Spleen (tissue), 11 donors: ENCODE measurements around the gene PADI2. TPM values are rescaled to one million over a fixed set of nuclear protein-coding genes. Genes with fewer than 3 reads are reported as not detected.

ENCODE experiments used
- DNase-seq: peaks from one replicate; pipeline ENCODE4 v3.0.0-alpha.2; 2020
- H3K27ac ChIP-seq, 8 donors: fragments of 200-600 bp; sonication (generic) in 7 of 8; 1 replicate in 4 of 8; 2 replicates in 4 of 8; pipeline versions ENCODE4 v1.5.0 to v1.8.0; 2016 to 2021; ENCODE audit warnings: inconsistent platforms in 4 of 8, mild to moderate bottlenecking in 4 of 8, moderate library complexity in 1 of 8
- H3K27me3 ChIP-seq, 7 donors: fragments of 200-600 bp; sonication (generic) in 6 of 7; replicated peaks in 1 of 7; 1 replicate in 4 of 7; 2 replicates in 3 of 7; pipeline versions ENCODE4 v1.5.0 to v1.8.0; 2016 to 2021; ENCODE audit warnings: inconsistent platforms in 3 of 7, mild to moderate bottlenecking in 1 of 7
- H3K36me3 ChIP-seq, 6 donors: fragments of 200-600 bp; sonication (generic) in 5 of 6; 1 replicate in 4 of 6; 2 replicates in 2 of 6; pipeline versions ENCODE4 v1.5.0 to v1.8.0; 2016 to 2021; ENCODE audit warnings: inconsistent platforms in 2 of 6
- H3K4me1 ChIP-seq, 6 donors: fragments of 200-600 bp; sonication (generic) in 5 of 6; 1 replicate in 3 of 6; 2 replicates in 3 of 6; pipeline versions ENCODE4 v1.5.0 to v1.8.0; 2016 to 2021; ENCODE audit warnings: inconsistent platforms in 3 of 6
- H3K4me3 ChIP-seq, 8 donors: fragments of 200-600 bp; sonication (generic) in 7 of 8; 1 replicate in 4 of 8; 2 replicates in 4 of 8; pipeline versions ENCODE4 v1.5.0 to v1.8.0; 2016 to 2021; ENCODE audit warnings: inconsistent platforms in 4 of 8, mild to moderate bottlenecking in 4 of 8, moderate library complexity in 2 of 8
- H3K9me3 ChIP-seq, 8 donors: fragments of 200-600 bp; sonication (generic) in 7 of 8; 1 replicate in 4 of 8; 2 replicates in 4 of 8; pipeline versions ENCODE4 v1.5.0 to v1.8.0; 2016 to 2021; ENCODE audit warnings: inconsistent platforms in 4 of 8
- POLR2A ChIP-seq, 3 donors: fragments of 450-650 bp; IDR thresholded peaks; one replicate each; pipeline ENCODE4 v1.5.1; 2017; ENCODE audit warnings: antibody characterized with exemption in 3 of 3, mild to moderate bottlenecking in 1 of 3
- POLR2AphosphoS5 ChIP-seq, 3 donors: sonication (generic); formaldehyde crosslinking; IDR thresholded peaks; one replicate each; pipeline ENCODE4 v1.5.1; 2017; ENCODE audit warnings: antibody characterized with exemption in 3 of 3
- WGBS, 5 donors: extraction: QIAGEN DNeasy Blood & Tissue Kit in 3 of 5; methylation state at CpG; one replicate each; pipeline versions ENCODE4 v1.1.5 to v1.1.7; 2013 to 2018; 5-methylcytosine and 5-hydroxymethylcytosine counted together
- intact Hi-C: fragments of 100-400 bp; cut with DNase I; formaldehyde crosslinking; loops from one replicate; pipeline ENCODE4 v1.15.0; 2023; ENCODE audit warnings: low total_unique reads
- polyA plus RNA-seq, 3 donors: library from polyadenylated mRNA; stranded (reverse); fragments of 200-250 nt; gene quantifications; one replicate each; pipeline ENCODE4 v1.2.1, GENCODE V29; 2013
- total RNA-seq, 7 donors: library from RNA; depleted of rRNA in 3 of 7; stranded (reverse); fragments of >200 nt in 3 of 7; fragmentation: NEBNext Ultra II Directional in 4 of 7; extraction: Animal tissue kit (Norgen Biotek cat#: 25700) in 4 of 7; gene quantifications; one replicate each; pipeline versions ENCODE4 v1.1.0 to v1.2.1, GENCODE V29; 2016 to 2021
- TF ChIP-seq, protein P1 (sequence below), 11 experiments: fragments of 200-600 bp in 7 of 11; fragments of 450-650 bp in 4 of 11; sonication (generic) in 4 of 11; IDR thresholded peaks in 8 of 11; conservative IDR thresholded peaks in 3 of 11; 1 replicate in 7 of 11; 2 replicates in 4 of 11; pipeline versions ENCODE4 v1.4.0 to v1.8.0; 2016 to 2021; ENCODE audit warnings: antibody characterized with exemption in 11 of 11, inconsistent platforms in 4 of 11, mild to moderate bottlenecking in 1 of 11
- donor health status: healthy with polysubstance abuse.
- donor health status: DM: no; HTN: no; CAD: no; lungs with moderate emphysema.
- donor health status: DM: no; HTN: no; CAD: no.
- donor health status: Bipolar disorder and iron deficiency.
- donor health status: healthy.
- donor health status: DM: no; HTN: no; CAD: no.
- donor health status: DM: yes; HTN: yes; CAD: no.

The PADI2 gene
- total and polyA plus RNA-seq, 10 donors, result 0.50 to 63.6 (median 18.6) TPM

DNA sequence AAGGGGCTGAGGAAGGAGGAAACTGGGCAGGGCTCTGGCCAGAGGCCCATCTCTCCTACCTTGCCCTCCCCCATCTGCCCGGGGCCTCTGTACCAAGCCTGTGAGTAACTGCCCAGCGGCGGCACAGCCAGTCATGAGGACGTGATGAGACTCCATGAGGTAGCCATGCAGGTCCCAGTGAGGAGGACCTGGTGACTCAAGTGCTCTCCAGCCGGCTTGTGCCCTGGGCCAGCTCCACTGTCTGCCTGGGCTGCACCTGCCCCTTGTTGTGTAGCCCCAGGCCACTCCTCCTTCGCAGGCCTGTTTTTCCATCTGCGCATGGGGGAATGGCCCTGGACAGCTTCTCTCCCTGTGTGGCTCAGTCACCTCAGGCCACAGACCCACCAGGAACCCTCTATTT, 43.7 kb upstream of the PADI2 start:
- no peaks in the 10 kb centered on the region for H3K36me3 ChIP-seq
- no peak for DNase-seq
- H3K9me3 ChIP-seq, result peaks cover 0 to 2% (median 0%) of the 10 kb centered on the region in 8 donors
- peaks cover 0 to 9% (median 0%) of the 10 kb centered on the region in 7 donors for H3K27me3 ChIP-seq
- H3K4me1 ChIP-seq, result no peaks in the 10 kb centered on the region
- H3K4me3 ChIP-seq, result no peak overlapping the region
- intact Hi-C loops, result no loop called here
- 86 to 95% (median 89%) methylated on average over 3 to 7 of the region's 7 CpGs for WGBS, 5 donors
- H3K27ac ChIP-seq, result no peak overlapping the region
- TF ChIP-seq, protein P1, sequence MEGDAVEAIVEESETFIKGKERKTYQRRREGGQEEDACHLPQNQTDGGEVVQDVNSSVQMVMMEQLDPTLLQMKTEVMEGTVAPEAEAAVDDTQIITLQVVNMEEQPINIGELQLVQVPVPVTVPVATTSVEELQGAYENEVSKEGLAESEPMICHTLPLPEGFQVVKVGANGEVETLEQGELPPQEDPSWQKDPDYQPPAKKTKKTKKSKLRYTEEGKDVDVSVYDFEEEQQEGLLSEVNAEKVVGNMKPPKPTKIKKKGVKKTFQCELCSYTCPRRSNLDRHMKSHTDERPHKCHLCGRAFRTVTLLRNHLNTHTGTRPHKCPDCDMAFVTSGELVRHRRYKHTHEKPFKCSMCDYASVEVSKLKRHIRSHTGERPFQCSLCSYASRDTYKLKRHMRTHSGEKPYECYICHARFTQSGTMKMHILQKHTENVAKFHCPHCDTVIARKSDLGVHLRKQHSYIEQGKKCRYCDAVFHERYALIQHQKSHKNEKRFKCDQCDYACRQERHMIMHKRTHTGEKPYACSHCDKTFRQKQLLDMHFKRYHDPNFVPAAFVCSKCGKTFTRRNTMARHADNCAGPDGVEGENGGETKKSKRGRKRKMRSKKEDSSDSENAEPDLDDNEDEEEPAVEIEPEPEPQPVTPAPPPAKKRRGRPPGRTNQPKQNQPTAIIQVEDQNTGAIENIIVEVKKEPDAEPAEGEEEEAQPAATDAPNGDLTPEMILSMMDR (IDR thresholded peaks at IDR 0.05 in 8 of 11, conservative IDR thresholded peaks at IDR 0.05 in 3 of 11), result no peak
- no peak for TF ChIP-seq POLR2AphosphoS5 (IDR thresholded peaks at IDR 0.05)
- no peak for TF ChIP-seq POLR2A (IDR thresholded peaks at IDR 0.05)

DNA sequence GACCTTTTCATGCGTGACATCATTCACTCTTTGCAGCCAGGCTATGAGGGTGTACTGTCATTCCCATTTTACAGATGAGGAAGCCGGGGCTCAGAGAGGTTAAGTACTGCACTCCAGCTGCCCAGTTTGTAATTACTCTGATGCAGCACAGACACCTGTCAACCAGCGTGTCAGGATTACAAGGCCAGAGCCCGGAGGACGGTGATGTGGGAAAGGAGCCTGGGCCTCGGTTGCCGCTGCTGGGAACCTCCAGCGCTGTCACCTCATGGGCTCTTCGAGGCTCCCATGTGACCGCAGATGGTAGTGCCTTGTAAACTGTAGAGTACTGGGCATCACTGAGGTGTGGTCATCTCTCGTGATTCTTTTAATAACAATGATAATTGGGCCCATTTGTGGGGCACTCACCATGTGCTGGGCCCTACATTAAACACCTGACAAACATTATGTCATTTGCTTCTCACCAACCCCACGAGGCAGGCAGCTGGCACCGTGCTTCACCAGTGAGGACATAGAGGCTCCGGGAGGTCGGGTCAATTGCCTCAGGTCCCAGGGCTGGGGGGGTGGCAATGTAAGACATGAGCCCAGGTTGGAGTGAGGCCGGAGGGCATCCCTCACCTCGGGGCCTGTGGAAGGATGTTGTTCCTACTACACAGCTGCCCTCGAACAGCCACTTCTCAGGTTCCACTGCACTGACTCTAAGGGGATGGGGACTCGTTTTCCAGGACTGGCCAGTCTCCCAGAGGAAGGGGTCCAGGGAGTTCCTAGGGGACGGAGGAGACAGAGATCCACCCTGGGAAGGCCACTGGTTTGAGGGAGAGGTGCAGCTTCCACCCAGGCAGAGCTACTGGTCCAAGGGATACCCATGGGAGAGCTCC, 42.9 kb upstream of the PADI2 start:
- TF ChIP-seq, protein P1 (IDR thresholded peaks at IDR 0.05 in 8 of 11, conservative IDR thresholded peaks at IDR 0.05 in 3 of 11), result no peak
- TF ChIP-seq POLR2AphosphoS5 (IDR thresholded peaks at IDR 0.05), result no peak
- no peak for TF ChIP-seq POLR2A (IDR thresholded peaks at IDR 0.05)
- WGBS, 5 donors, result 83 to 88% (median 85%) methylated on average over 20 of the region's 20 CpGs
- no peak overlapping the region for H3K27ac ChIP-seq

DNA sequence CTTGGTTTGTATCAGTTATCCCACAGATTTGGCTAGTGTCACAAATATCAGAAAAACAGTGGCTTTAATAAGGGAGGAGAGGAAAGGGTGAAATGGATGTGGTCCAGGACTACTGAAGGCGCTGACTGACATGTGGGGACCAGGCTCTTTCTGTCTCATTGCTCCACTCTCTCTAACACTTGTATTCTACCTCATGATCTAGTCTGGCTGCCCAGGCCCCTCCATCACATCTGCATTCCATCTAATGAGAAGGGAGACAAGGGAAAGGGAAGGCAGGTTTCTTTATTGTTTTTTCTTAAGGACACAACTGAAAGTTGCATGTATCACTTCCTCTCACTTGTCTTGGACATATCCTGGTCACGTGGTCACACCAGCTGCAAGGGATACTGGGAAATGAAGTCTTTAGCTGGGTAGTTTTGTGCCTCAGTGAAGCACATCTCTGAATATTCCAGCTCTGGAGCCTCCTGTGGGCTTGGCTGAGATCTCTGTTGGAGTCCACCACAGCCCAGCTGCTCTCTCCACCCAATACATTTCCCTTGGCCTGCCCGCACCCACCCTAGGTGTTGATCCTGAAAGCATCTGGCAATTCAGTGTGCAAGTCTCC, 42.0 kb upstream of the PADI2 start:
- Histone ChIP-seq H3K27me3 (peaks cover 0 to 2% (median 0%) of the 10 kb centered on the region in 7 donors), H3K36me3 (no peaks in the 10 kb centered on the region), H3K4me3 (no peak overlapping the region), H3K4me1 (no peaks in the 10 kb centered on the region), H3K9me3 (peaks cover 0 to 19% (median 13%) of the 10 kb centered on the region in 8 donors), H3K27ac (no peak overlapping the region)
- TF ChIP-seq POLR2AphosphoS5 (IDR thresholded peaks at IDR 0.05), result no peak
- intact Hi-C loops, result no loop called here
- 58 to 91% (median 80%) methylated on average over 2 to 3 of the region's 3 CpGs for WGBS, 5 donors
- no peak for DNase-seq

More for the DNA sequence above, 42.9 kb upstream of the PADI2 start:
- H3K9me3 ChIP-seq, result peaks cover 0 to 10% (median 3%) of the 10 kb centered on the region in 8 donors
- H3K4me3 ChIP-seq, result no peak overlapping the region
- no peak for DNase-seq
- H3K36me3 ChIP-seq, result no peaks in the 10 kb centered on the region
- intact Hi-C loops, result no loop called here
- peaks cover 0 to 9% (median 0%) of the 10 kb centered on the region in 7 donors for H3K27me3 ChIP-seq
- no peaks in the 10 kb centered on the region for H3K4me1 ChIP-seq

DNA sequence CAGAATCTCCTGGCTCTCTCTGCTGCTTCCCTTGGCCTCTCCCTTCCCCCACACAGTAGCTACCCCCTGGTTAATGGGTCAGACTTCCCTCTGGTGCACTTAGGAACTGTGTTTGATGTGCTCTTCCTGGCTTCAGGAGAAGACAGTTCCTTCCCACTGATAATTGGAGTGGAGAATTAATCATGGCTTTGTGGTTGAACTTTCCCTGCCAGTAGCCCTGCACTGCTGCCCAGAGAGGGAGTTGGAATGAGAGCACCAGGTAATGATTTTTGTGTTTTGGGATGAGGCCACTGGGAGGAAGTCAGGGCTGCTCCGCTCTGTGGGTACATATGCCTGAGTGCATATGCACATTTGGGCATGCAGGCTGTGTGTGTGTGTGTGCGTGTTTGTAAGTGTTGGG, 39.7 kb upstream of the PADI2 start:
- 89 to 100% (median 93%) methylated on average over 2 of the region's 2 CpGs for WGBS, 5 donors
- Histone ChIP-seq H3K36me3 (no peaks in the 10 kb centered on the region), H3K27me3 (peaks cover 0 to 3% (median 0%) of the 10 kb centered on the region in 7 donors), H3K9me3 (peaks cover 0 to 42% (median 35%) of the 10 kb centered on the region in 8 donors), H3K4me1 (no peaks in the 10 kb centered on the region), H3K27ac (no peak overlapping the region), H3K4me3 (no peak overlapping the region)
- TF ChIP-seq POLR2A (IDR thresholded peaks at IDR 0.05) (no peak), POLR2AphosphoS5 (IDR thresholded peaks at IDR 0.05) (no peak)
- TF ChIP-seq, protein P1 (IDR thresholded peaks at IDR 0.05 in 8 of 11, conservative IDR thresholded peaks at IDR 0.05 in 3 of 11), result no peak
- no peak for DNase-seq
- intact Hi-C loops, result no loop called here
